Activated naive CD8-positive, alpha-beta T cell treated with anti-CD3 and anti-CD28 coated beads, Interleukin-2, amount 50 U/mL, for 16 hours (primary cell): ENCODE measurements around the gene MCM10.

Source experiments
- DNase-seq: peaks from one replicate; pipeline ENCODE4 v3.0.0-alpha.2; 2020; ENCODE audit warnings: low read depth, low spot score

The MCM10 gene

DNA sequence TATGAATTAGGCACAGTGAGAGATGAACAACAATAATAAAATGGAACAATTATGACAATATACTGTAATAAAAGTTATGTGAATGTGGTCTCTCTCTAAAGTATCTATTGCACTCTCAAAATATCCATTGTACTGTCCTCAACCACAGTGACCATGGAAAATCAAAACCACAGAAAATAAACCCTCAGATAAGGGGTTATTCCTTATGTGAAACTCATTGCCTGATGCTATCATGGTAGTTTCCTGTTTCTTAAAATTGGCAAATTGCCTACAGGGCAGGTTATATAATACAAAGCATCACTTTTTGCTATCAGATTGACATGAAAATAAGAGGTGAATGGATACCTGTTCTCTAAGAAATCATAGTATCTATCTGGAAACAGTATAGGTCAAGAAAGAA, 3.8 kb downstream of the MCM10 start:
- DNase-seq: no peak

- DNase-seq: no peak
Observed at GRCh38 chr10:13167568-13167967, 6.2 kb downstream of the MCM10 start.

DNA sequence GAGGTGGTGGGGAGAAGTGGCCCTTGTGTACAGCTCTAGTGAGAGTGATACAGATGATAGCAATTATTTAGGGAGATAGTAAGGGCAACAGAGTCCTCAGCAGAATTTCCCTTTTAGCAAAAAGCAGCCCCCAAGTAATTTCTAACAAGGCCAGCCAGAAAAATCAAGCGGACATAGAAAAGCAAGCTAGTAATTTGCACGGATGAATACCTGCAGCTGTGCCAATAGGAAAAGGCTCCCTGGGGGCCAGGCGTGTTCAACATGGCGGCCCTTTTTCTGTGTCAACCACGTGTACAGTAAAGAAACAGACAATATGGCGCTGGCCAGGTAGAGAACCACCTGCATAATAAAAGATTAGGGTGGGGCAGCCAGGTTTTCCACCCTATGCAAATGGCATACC, 7.4 kb downstream of the MCM10 start:
- DNase-seq: no peak

GRCh38 chr10:13173616-13174015, 12.3 kb downstream of the MCM10 start:
- DNase-seq: no peak

- no peak for DNase-seq
Observed at GRCh38 chr10:13180788-13181187, 19.4 kb downstream of the MCM10 start.

GRCh38 chr10:13182424-13182823, 21.1 kb downstream of the MCM10 start:
- DNase-seq: no peak

GRCh38 chr10:13183625-13184024, 22.3 kb downstream of the MCM10 start:
- DNase-seq: no peak

GRCh38 chr10:13184276-13184675, 22.9 kb downstream of the MCM10 start:
- DNase-seq: no peak

GRCh38 chr10:13184730-13185514, 23.6 kb downstream of the MCM10 start:
- no peak for DNase-seq

DNA sequence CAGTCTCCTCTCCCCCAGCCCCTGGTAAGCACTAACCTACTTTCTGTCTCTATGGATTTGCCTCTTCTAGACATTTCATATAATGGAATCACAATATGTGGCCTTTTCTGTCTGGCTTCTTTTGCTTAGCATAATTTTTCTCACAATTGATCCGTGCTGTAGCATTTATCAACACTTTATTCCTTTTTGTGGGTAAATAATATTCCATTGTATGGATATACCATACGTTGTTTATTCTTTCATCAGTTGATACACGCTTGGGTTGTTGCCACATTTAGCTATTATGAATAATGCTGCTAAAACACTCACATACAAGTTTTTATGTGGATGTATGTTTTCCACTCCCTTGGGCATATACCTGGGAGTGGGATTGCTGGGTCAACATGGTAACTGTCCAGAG, 25.8 kb downstream of the MCM10 start:
- DNase-seq: no peak

- DNase-seq: no peak
Observed at GRCh38 chr10:13188593-13188992, 27.2 kb downstream of the MCM10 start.

DNA sequence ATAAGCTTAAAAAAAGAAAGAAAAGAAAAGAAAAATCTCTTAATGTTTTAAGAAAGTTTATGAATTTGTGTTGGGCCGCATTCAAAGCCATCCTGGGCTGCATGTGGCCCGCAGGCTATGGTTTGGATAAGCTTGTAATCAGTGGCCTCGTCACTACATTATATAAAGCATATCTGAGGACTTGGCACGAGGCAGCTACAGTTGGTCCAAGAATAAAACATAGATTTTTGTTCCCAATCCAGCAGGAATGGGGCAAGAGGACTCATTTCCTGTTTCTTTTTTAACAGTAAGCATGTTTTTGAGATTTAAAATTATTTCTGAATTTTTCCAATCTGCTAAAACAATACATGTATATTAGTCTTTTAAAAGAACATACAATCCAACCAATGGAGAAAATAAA, 28.6 kb downstream of the MCM10 start:
- DNase-seq: no peak

GRCh38 chr10:13190816-13191215, 29.5 kb downstream of the MCM10 start:
- no peak for DNase-seq

GRCh38 chr10:13191362-13191761, 30.0 kb downstream of the MCM10 start:
- DNase-seq: no peak

DNA sequence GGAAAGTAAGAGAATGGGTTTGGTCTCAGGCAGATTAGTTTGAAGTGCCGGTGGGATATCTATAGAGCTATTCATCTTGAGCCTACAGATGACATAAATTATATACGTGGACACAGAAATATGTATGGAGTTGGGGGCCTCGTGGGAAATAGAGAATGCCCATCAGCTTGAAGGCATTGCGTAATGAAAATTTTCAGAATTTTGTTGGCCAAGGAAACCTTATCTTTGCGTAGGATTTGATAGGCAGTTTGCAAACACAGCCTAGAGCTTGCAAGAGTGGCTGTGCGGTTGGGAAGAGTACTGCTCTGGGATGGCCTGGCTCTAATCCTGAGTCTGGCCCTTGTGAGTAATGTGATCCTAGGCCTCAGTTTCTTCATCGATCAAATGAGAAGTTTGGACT, 32.3 kb downstream of the MCM10 start:
- DNase-seq: no peak

DNA sequence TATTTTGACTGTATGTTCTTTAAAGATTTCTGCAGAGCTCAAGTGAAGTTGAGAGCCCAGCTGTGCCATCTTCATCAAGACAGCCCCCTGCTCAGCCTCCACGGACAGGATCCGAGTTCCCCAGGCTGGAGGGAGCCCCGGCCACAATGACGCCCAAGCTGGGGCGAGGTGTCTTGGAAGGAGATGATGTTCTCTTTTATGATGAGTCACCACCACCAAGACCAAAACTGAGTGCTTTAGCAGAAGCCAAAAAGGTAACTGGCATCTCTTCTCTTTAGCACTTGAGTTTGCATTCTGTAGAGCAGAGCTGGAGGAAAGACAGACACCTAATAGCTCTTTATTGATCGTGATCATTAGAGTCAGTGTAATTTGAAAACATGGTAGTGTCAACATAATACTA, 33.7 kb downstream of the MCM10 start:
- no peak for DNase-seq

- no peak for DNase-seq
Observed at GRCh38 chr10:13201132-13201531, 39.8 kb downstream of the MCM10 start.

- DNase-seq: no peak
Observed at GRCh38 chr10:13206091-13206490, 44.7 kb downstream of the MCM10 start.

- no peak for DNase-seq
Observed at GRCh38 chr10:13206546-13207443, 45.4 kb downstream of the MCM10 start.

GRCh38 chr10:13213163-13213562, 51.8 kb downstream of the MCM10 start:
- no peak for DNase-seq

- DNase-seq: no peak
Observed at GRCh38 chr10:13218878-13219277, 57.5 kb downstream of the MCM10 start.

DNA sequence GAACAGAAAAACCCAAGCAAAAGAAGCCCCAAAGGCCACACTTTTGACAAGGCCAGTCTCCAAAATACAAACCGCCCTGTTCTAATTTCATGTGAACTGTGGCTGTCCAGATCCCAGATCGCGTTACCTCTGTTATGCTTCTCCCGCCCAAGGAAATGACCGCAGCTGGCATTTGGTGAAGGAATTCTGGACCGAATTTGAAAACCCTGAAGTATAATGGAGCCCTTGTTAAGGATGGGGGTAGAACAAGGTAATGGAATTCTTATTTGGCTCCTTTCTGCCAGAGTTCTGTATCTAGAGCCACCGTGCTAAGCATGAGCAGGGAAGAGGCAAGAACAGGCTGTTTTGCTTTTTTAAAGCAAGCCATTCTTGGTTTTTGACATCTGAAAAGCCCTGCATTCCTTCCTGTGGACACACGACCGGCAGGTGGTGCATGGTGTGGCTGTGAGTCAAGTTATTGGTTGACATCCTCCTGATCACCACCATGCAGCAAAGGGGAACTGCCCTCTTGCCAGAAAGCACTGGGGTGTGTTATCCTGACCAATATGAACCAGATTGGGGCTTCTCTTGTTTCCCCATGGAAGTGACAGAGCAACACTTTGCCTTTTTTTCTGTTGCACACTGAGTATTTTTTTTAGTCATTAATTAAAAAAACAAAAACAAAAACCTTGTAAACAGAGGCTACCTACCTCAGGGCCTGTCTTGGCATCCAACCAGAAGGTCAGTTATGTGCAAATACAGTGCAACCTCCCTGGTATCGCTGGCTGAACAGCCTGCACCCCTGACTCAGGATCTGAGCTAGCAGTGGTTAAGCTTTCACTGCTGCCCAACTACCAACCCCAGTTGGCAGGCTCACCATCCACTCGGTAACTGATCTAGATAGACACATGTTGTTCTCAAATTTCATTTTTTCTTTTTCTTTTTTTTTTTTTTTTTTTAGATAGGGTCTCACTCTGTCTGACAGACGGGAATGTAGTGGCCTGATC, 58.6 kb downstream of the MCM10 start:
- DNase-seq: no peak
